HUDEP-2 (cell line): Measurements from ENCODE around the gene TCF25.
"Not testable (repeated sequence)": the region's sequence is repeated elsewhere in the genome, so short reads cannot be mapped to it uniquely, and the experiment has no call there.

ENCODE experiments used
- DNase-seq, 76 experiments: peaks; one replicate each; lab custom pipeline; 2025; ENCODE audit not compliant: unreplicated experiment in 76 of 76; lab: John Stamatoyannopoulos, UW

TCF25 gene

DNA sequence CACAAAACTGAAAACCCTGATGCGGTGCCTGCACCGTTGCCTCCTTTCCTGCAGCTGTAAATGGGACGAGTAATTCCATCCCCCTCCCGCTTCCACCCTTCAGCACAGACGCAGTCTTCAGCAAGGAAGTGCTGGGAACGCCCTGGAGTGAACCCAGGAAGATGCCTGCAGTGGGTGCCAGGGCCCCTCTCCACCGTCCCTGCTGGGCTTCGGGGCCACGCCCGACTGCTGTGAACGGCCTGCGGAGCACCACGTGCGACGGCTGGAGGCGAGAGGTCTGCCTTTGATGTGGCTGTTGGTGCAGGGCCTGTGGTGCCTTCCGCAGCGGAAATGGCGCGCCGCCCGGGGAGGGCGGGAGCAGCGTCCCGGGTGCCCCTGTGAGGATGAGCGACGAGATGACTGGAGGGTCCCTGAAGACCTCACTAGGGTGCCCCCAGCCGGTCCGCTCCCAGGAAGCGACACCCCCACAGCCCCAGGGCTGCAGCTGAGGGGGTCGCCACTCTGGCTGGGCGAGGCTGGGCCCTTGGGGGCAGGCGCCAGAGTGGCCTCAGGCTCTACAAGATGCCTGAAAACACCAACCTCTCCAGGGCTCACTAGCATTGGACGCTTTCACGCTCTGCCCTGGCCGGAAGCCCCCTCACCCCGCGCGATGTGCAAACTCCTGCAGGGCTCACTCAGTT, 44.5 kb downstream of the TCF25 start:
- peak in 73 of 76 experiments; percentile 37 to 89 (median 77) for DNase-seq

- DNase-seq: peak in 42 of 76 experiments; percentile 7 to 64 (median 30)
Measured at GRCh38 chr16:89918453-89919347, 45.3 kb downstream of the TCF25 start, which contains the start of gene MC1R. MC1R (plus strand) TSS chr16:89918862; CDS start chr16:89919259, 397 bp downstream.

GRCh38 chr16:89919535-89920406, 46.4 kb downstream of the TCF25 start:
- no peak for DNase-seq

DNA sequence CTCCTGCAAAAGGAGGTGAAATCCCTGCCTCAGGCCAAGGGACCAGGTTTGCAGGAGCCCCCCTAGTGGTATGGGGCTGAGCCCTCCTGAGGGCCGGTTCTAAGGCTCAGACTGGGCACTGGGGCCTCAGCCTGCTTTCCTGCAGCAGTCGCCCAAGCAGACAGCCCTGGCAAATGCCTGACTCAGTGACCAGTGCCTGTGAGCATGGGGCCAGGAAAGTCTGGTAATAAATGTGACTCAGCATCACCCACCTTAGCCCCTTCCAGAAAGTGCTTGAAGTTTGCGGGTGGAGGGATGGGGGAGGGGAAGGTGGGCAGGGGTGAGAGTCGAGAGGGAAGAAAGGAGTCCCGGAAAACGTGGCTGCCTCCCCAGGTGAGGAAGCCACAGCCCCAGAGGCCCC, 47.3 kb downstream of the TCF25 start:
- DNase-seq: no peak

DNA sequence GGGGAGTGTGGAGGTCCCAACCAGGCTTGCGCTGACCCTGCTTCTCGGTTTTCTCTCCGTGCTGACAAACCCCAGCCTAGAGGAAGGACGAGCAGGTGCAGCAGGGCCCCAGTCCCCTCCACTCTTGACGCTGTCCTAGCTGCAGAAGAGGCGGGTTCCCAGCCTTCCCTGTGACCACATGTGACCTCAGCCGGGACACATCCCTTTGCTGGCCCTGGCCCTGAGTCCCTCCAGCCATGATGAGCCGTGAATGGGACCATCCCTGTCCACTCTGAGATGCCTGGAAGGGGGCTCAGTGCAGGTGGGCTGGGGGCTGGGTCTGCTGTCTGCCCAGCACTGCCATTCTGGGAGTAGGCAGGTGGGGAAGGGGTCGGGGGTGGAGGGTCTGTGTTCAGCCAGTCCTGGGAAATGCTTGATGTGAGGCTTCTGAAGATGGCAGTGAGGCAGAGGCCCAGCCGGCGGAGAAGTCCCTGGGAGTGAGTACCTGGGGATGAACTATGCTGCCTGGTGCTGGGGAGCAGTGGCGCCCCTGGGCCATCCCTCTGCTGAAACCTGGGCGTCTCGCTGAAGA, 47.8 kb downstream of the TCF25 start:
- DNase-seq: no peak

DNA sequence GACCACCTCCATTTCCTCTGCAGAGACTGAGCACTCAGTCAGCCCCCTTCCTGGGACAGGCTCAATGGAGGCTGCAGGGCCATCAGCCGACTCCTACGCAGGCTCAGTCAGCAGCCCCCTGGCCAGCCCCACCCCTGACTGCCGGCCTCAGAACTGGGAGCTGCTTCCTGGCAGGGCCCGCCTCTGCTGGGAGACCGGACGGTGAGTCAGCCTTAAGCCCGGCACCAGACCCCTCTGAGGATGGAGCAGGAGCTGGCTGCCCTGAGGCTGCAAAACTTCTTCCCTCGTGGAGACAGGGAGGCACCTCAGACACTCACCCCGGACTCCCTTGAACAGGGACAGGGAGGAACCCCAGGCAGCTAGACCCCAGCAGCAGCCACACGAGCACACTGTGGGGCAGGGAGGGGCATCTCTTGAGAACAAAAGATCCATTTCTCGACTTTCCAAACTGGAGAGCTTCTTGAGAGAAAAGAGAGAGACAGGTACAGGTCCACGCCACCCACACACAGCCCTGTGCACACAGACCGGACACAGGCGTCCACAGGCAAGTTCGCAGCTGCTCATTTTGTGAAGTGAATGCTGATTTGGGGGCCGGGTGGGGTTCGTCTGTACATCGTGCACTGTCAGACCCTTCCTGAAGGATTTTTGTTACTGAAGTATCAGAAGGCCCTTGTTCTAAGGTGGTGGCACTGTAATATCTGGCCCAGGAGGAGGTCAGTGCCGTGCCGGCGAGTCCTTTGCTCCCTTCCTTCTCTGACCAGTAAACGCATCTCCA, 48.5 kb downstream of the TCF25 start:
- DNase-seq: peak in 42 of 76 experiments; percentile 7 to 66 (median 32)

- peak in 40 of 76 experiments; percentile 9 to 80 (median 36) for DNase-seq
Measured at GRCh38 chr16:89922477-89922883, 49.1 kb downstream of the TCF25 start.

DNA sequence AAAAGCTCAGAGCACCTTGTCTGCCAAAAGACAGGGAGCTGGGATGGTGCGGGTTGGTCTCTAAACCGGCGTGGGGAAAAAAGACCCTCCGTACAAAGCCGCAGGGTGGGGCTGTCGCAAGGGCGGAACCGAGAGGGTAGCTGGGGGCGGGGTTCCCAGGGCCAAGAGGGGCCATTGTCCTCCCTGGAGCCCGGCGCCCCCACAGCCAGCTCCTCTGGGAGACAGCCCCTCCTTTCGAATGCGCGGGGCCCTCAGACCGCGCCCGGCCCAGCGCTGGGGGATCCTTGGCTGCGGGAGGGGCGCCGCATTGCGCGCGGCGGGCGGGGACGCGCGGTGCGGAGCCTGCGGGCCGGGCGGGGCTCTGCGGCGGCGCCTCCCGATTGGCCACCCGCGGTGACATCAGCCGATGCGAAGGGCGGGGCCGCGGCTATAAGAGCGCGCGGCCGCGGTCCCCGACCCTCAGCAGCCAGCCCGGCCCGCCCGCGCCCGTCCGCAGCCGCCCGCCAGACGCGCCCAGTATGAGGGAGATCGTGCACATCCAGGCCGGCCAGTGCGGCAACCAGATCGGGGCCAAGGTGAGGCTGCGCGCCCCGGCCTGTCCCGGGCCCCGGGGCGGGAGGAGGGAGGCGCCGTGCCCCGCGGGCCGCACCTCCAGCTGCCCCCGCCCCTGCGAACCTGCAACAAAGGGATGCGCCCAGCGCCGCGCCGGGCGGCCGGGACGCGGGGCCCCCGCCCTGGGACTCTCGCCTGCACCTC, 49.7 kb downstream of the TCF25 start, which contains the start of gene TUBB3:
TSS of gene TUBB3 (plus strand) at position 459 of the 756 bp plus-strand sequence. CDS start at position 519, 60 bp downstream.
- DNase-seq: peak in 54 of 76 experiments; percentile 13 to 75 (median 51)

GRCh38 chr16:89923640-89924296, 50.4 kb downstream of the TCF25 start:
- no peak for DNase-seq

DNA sequence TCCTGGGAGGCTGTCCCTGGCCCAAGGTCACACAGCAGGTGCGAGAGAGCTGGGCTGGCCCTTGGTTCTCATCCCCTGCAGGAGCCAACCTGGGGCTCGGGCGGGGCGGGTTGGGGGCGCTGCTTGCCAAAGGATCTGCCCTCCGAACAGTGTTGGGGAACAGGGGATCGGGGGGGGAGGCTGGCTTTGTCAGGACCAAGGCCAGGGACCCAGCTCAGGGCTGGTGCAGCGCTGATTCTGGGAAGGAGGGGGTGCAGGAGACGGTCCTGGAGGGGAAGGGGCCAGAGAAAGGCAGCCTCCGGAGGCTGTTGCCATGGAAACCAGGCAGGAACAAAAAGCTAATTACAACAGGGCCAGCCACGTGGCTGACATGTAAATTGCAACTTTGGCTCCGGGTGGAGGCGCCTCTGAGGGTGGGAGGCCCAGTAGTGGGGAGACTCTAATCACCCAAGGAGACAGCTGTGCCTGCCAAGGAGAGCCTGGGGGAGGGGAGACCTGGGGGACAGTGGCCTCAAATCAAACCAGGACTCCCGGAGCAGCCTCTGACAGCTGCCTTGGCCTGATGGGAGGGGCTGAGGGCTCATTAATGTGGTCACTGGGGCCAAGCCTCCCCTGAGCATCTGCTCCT, 51.0 kb downstream of the TCF25 start:
- DNase-seq: peak in 21 of 76 experiments; percentile 5 to 43 (median 18)

DNA sequence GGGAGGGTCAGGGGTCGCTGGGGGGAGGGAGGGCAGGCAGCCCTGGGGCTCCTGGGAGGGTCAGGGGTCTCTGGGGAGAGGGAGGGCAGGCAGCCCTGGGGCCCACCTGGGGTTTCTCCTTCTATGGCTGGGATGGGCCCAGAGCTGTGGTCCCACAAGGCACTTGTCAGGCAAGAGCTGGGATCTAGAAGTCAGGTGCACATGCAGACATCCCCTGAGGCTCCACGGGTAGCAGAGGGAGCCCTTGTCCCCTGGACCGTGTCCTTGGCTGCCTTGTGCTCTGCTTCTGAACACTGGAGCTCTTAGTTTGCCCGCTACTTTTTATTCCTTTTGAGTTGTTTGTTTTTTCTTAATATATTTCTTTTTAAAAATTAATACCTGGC, 51.5 kb downstream of the TCF25 start:
- DNase-seq: no peak

- no peak for DNase-seq
Measured at GRCh38 chr16:89925596-89926079, 52.2 kb downstream of the TCF25 start.

GRCh38 chr16:89931305-89931896, 58.0 kb downstream of the TCF25 start:
- DNase-seq: no peak

DNA sequence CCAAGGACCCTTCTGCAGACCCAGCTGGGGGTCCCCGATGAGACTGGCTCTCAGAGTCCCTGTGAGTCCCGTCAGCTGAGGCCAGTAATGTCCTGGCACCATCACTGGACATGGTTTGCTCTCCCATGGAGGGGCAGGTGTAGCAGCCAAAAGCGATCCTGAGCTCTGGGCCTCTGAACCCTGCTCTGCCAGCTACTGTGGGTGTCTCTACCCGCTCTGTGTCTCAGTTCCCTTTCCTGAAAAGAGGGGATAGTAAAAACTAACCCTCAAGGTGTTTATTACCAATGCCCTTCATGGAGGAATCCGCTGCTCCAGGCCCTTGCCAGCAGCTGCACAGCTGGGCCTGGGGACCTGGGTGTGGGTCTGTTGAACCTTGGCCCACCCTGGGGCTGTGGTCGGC, 58.6 kb downstream of the TCF25 start:
- no peak for DNase-seq

DNA sequence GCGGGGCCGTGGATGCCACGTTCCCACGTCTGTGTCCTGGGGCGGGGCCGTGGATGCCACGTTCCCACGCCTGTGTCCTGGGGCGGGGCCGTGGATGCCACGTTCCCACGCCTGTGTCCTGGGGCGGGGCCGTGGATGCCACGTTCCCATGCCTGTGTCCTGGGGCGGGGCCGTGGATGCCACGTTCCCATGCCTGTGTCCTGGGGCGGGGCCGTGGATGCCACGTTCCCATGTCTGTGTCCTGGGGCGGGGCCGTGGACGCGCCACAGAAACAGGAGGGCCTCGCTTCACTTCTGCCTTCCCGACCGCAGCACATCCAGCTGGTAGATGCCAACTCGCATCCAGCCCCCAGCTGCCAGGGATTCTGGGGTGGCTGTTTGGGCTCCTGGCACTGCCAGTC, 60.6 kb downstream of the TCF25 start:
- DNase-seq: not testable (repeated sequence)

GRCh38 chr16:89934611-89935553, 61.5 kb downstream of the TCF25 start:
- no peak for DNase-seq
